Measurements from ENCODE around the gene SLC7A8. TPM values are rescaled to one million over a fixed set of nuclear protein-coding genes. Genes with fewer than 3 reads are reported as not detected.

Gene SLC7A8
- total RNA-seq, 1 experiment from 2014 or later = 77.9 TPM

GRCh38 chr14:23101986-23102625 is 81.4 kb downstream of the SLC7A8 start:
- Mint-ChIP-seq H3K4me3 (no peak overlapping the region), H3K4me1 (peaks cover 51 to 60% of the 10 kb centered on the region in 2 experiments), H3K9me3 (no peaks in the 10 kb centered on the region), H3K27me3 (ENCODE audit: low read depth) (peaks cover 27% of the 10 kb centered on the region), H3K27ac (no peak overlapping the region), H3K36me3 (ENCODE audit: insufficient read depth in 1 of 3, low read depth in 3 of 3) (peaks cover 10 to 21% (median 19%) of the 10 kb centered on the region in 3 experiments)
- Histone ChIP-seq H2BK12ac (ENCODE audit: insufficient read length, low read depth, low read length) (no peak overlapping the region), H4K91ac (ENCODE audit: insufficient read length, low read depth, low read length) (no peak overlapping the region), H4K5ac (ENCODE audit: insufficient read length, low read depth, low read length) (no peak overlapping the region), H2AFZ (ENCODE audit: low read length) (no peak overlapping the region), H4K20me1 (ENCODE audit: control insufficient read depth, insufficient read depth, insufficient read length) (no peaks in the 10 kb centered on the region), H3K14ac (ENCODE audit: insufficient read depth, low read length) (no peak overlapping the region; the same call in 1 of the 2 replicates), H2BK120ac (ENCODE audit: low read depth, low read length, poor library complexity, severe bottlenecking) (no peak overlapping the region), H3K27ac (ENCODE audit: insufficient read length, low read depth, low read length) (no peak overlapping the region), H3K9ac (ENCODE audit: extremely low read depth, insufficient read length, low read length) (no peak overlapping the region), H4K8ac (replicated peaks; ENCODE audit: insufficient read length, low read depth, low read length) (no peak overlapping the region), H3K9me3 (ENCODE audit: control insufficient read depth, low read depth, low read length) (no peaks in the 10 kb centered on the region), H3K23me2 (ENCODE audit: insufficient read length, low read depth, low read length, poor library complexity, severe bottlenecking) (no peaks in the 10 kb centered on the region), H3K4ac (ENCODE audit: low read depth, low read length) (no peak overlapping the region), H3K27me3 (ENCODE audit: insufficient read depth, low read length) (no peaks in the 10 kb centered on the region), H3K79me2 (ENCODE audit: insufficient read depth, low read length) (peaks cover 4% of the 10 kb centered on the region; the same call in 1 of the 2 replicates), H2BK20ac (ENCODE audit: low read depth, low read length, poor library complexity, severe bottlenecking) (no peak overlapping the region), H3K79me1 (ENCODE audit: insufficient read depth, low read depth, low read length, poor library complexity, severe bottlenecking) (no peaks in the 10 kb centered on the region), H3K4me2 (ENCODE audit: insufficient read depth, insufficient read length, low read length) (no peak overlapping the region), H3K56ac (ENCODE audit: insufficient read length, low read depth, low read length) (no peak overlapping the region), H3T11ph (ENCODE audit: low read length) (no peak overlapping the region), H2BK5ac (ENCODE audit: insufficient read length, low read length) (no peak overlapping the region), H2AK5ac (ENCODE audit: insufficient read length, low read length) (no peak overlapping the region), H3K4me1 (ENCODE audit: insufficient read depth, low read length) (no peaks in the 10 kb centered on the region; the same call in 1 of the 2 replicates), H2BK15ac (ENCODE audit: low read depth, low read length) (no peak overlapping the region), H3K23ac (ENCODE audit: insufficient read length, low read depth, low read length) (no peak overlapping the region), H3K18ac (ENCODE audit: insufficient read length, low read depth, low read length) (no peak overlapping the region)
- DNase-seq = no peak
- WGBS (ENCODE audit: extremely low coverage, insufficient read length, low lambda C conversion rate) = no CpG with 5 or more reads among the region's 10 CpGs
- no peak for TF ChIP-seq CTCF (conservative IDR thresholded peaks at IDR 0.05)

All from H9 (cell line).